OCI-LY7 (cell line): ENCODE results near the gene PSMB1. TPM values are rescaled to one million over a fixed set of nuclear protein-coding genes. Genes with fewer than 3 reads are reported as not detected.

Experiments
- BruUV-seq: library from RNA; stranded (reverse); fragments of 400-500 nt; replicated peaks from 2 replicates; lab custom pipeline; 2021; lab: Mats Ljungman, UMichigan
- CTCF ChIA-PET: fragments of 300-600 bp; sonication (Branson Sonifier 250); formaldehyde crosslinking; loops from one replicate; lab custom pipeline; 2022; ENCODE audit warnings: antibody characterized with exemption; ENCODE audit not compliant: unreplicated experiment; lab: Charles Lee
- POLR2A ChIA-PET: fragments of 300-600 bp; sonication (Branson Sonifier 250); formaldehyde crosslinking; loops from one replicate; lab custom pipeline; 2022; ENCODE audit warnings: antibody characterized with exemption; lab: Charles Lee
- DNase-seq: peaks from one replicate; pipeline ENCODE4 v3.0.0-alpha.2; 2015; ENCODE audit warnings: low spot score
- H2AFZ ChIP-seq: fragments of 200-600 bp; sonication (generic), shearing (Covaris generic); 2 replicates; pipeline ENCODE4 v1.6.1; 2014; ENCODE audit warnings: mild to moderate bottlenecking, antibody characterized with exemption, low read length, moderate library complexity
- H3K27ac ChIP-seq: fragments of 200-600 bp; sonication (generic); 2 replicates; pipeline ENCODE4 v1.5.1; 2014; ENCODE audit warnings: mixed run types, low read depth, mild to moderate bottlenecking, moderate library complexity, low read length, inconsistent platforms; ENCODE audit not compliant: poor library complexity, severe bottlenecking
- H3K36me3 ChIP-seq: fragments of 200-600 bp; sonication (generic); 2 replicates; pipeline ENCODE4 v1.6.1; 2014; ENCODE audit warnings: mild to moderate bottlenecking, antibody characterized with exemption, low read length, moderate library complexity, mixed read lengths; ENCODE audit not compliant: insufficient read depth
- H3K4me1 ChIP-seq: fragments of 200-600 bp; sonication (generic); 2 replicates; pipeline ENCODE4 v1.5.1; 2014; ENCODE audit warnings: mild to moderate bottlenecking, low read length; ENCODE audit not compliant: insufficient read depth, poor library complexity, severe bottlenecking
- H3K4me2 ChIP-seq: fragments of 200-600 bp; sonication (generic); 2 replicates; pipeline ENCODE4 v1.6.1; 2014; ENCODE audit warnings: mild to moderate bottlenecking, low read length
- H3K4me3 ChIP-seq: fragments of 200-600 bp; sonication (generic); 2 replicates; pipeline ENCODE4 v1.5.1; 2014; ENCODE audit warnings: mild to moderate bottlenecking, low read depth, low read length; ENCODE audit not compliant: poor library complexity, severe bottlenecking
- H3K79me2 ChIP-seq: fragments of 200-600 bp; sonication (generic); 2 replicates; pipeline ENCODE4 v1.6.1; 2016; ENCODE audit warnings: low read depth, mild to moderate bottlenecking, low read length, moderate library complexity, mixed read lengths; ENCODE audit not compliant: insufficient read depth
- H3K9me2 ChIP-seq: fragments of 200-600 bp; sonication (generic); 2 replicates; pipeline ENCODE4 v1.6.1; 2016; ENCODE audit warnings: mild to moderate bottlenecking, low read length, mixed read lengths; ENCODE audit not compliant: insufficient read depth
- H3K9me3 ChIP-seq: fragments of 200-600 bp; sonication (generic); 2 replicates; pipeline ENCODE4 v1.6.1; 2014; ENCODE audit warnings: mild to moderate bottlenecking, mixed run types, low read length, mixed read lengths
- H4K20me1 ChIP-seq: fragments of 200-600 bp; sonication (generic); 2 replicates; pipeline ENCODE4 v1.6.1; 2014; ENCODE audit warnings: mild to moderate bottlenecking, antibody characterized with exemption, low read length, moderate library complexity, mixed read lengths; ENCODE audit not compliant: insufficient read depth
- EZH2phosphoT487 ChIP-seq: fragments of 200-600 bp; sonication (generic); IDR thresholded peaks from 2 replicates; pipeline ENCODE4 v1.6.1; 2018; ENCODE audit warnings: low read depth, borderline replicate concordance, mild to moderate bottlenecking, mixed run types, antibody characterized with exemption, low read length, moderate library complexity, mixed read lengths
- intact Hi-C: fragments of 100-400 bp; cut with micrococcal nuclease; formaldehyde crosslinking; loops from one replicate; pipeline ENCODE4 v1.10.0; 2022; ENCODE audit not compliant: unreplicated experiment
- total RNA-seq, 2 experiments: library from RNA; depleted of rRNA in 1 of 2; stranded (reverse); fragments of >200 nt in 1 of 2; shearing (Covaris generic) in 1 of 2; gene quantifications; 2 replicates each; pipeline ENCODE4 v1.2.3, GENCODE V29; 2014 to 2022
- TF ChIP-seq, protein P1 (sequence below): fragments of 200-600 bp; sonication (generic); conservative IDR thresholded peaks from 2 replicates; pipeline ENCODE4 v1.5.1; 2014; ENCODE audit warnings: mild to moderate bottlenecking, antibody characterized with exemption, low read length, moderate library complexity, mixed read lengths

PSMB1 gene
- total RNA-seq, 2 experiments from 2014 or later: 190 to 193 TPM

DNA sequence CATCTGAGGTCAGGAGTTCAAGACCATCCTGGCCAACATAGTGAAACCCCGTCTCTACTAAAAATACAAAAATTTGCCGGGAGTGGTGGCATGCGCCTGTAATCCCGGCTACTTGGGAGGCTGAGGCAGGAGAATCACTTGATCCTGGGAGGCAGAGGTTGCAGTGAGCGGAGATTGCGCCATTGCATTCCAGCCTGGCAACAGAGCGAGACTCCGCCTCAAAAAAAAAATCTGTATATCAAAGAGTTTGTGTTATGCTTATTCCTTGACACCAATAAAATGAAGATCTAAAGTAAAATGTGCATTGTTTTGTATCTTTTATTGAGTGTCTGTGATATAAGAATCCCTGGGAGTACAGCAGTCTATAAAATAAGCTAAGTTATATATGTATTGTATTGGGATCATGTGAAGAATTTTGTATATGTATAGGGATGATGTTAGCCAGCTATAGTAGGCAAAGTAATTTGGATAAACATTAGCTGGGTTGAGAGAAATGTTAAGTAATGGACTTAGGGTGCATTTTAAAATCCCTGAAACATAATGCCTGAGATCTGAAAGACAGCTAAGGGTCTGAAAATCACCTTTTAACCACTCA, 11.9 kb upstream of the PSMB1 start:
- Histone ChIP-seq H3K4me3 (no peak overlapping the region), H3K4me2 (no peak overlapping the region), H4K20me1 (no peaks in the 10 kb centered on the region), H3K79me2 (peaks cover 11% of the 10 kb centered on the region; the same call in 1 of the 2 replicates), H3K4me1 (no peaks in the 10 kb centered on the region), H2AFZ (no peak overlapping the region), H3K36me3 (peaks cover 92% of the 10 kb centered on the region), H3K9me3 (no peaks in the 10 kb centered on the region), H3K27ac (no peak overlapping the region), H3K9me2 (no peaks in the 10 kb centered on the region)
- TF ChIP-seq, protein P1, sequence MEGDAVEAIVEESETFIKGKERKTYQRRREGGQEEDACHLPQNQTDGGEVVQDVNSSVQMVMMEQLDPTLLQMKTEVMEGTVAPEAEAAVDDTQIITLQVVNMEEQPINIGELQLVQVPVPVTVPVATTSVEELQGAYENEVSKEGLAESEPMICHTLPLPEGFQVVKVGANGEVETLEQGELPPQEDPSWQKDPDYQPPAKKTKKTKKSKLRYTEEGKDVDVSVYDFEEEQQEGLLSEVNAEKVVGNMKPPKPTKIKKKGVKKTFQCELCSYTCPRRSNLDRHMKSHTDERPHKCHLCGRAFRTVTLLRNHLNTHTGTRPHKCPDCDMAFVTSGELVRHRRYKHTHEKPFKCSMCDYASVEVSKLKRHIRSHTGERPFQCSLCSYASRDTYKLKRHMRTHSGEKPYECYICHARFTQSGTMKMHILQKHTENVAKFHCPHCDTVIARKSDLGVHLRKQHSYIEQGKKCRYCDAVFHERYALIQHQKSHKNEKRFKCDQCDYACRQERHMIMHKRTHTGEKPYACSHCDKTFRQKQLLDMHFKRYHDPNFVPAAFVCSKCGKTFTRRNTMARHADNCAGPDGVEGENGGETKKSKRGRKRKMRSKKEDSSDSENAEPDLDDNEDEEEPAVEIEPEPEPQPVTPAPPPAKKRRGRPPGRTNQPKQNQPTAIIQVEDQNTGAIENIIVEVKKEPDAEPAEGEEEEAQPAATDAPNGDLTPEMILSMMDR: no peak
- no peak for TF ChIP-seq EZH2phosphoT487
- POLR2A ChIA-PET: interaction anchor here (0.6 to 1.2 kb wide), 4 partner anchors 8 to 801 kb away, joined by 3 to 5 read pairs (median 4); no protein-coding TSS in a partner anchor
- BruUV-seq: no TSS peak
- DNase-seq: no peak
- intact Hi-C loops: no loop called here
- CTCF ChIA-PET: no interaction called here

DNA sequence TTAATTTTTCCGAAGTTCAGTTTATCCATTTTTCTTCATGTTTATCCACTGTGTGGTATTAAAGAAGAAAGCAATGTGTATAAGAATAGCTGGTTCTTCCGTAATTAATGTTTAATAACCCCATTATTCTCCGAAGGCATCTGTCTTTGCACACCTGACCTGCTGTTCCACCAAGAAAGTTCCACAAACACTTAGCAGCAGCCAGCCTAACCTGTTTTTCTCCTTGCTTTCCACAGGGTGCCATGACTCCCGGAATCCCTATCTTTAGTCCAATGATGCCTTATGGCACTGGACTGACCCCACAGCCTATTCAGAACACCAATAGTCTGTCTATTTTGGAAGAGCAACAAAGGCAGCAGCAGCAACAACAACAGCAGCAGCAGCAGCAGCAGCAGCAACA, 8.4 kb upstream of the PSMB1 start:
- CTCF ChIA-PET: no interaction called here

More for the DNA sequence above, 8.4 kb upstream of the PSMB1 start:
- Histone ChIP-seq H2AFZ (no peak overlapping the region), H3K27ac (no peak overlapping the region), H3K4me1 (peaks cover 2% of the 10 kb centered on the region), H3K4me2 (no peak overlapping the region), H3K9me2 (no peaks in the 10 kb centered on the region), H3K4me3 (no peak overlapping the region), H3K9me3 (no peaks in the 10 kb centered on the region), H3K36me3 (peaks cover 93% of the 10 kb centered on the region), H4K20me1 (0 out of 2 replicates have a peak, but pooled peaks cover 3% of the 10 kb centered on the region), H3K79me2 (peaks cover 37% of the 10 kb centered on the region)
- POLR2A ChIA-PET: interaction anchor here (1.3 to 1.7 kb wide), 2 partner anchors 9 to 853 kb away, joined by 3 to 4 read pairs; no protein-coding TSS in a partner anchor
- intact Hi-C loops: no loop called here
- BruUV-seq: no TSS peak
- no peak for DNase-seq
- no peak for TF ChIP-seq EZH2phosphoT487
- TF ChIP-seq, protein P1: no peak
